Middle frontal gyrus (tissue), 1 donor: ENCODE results near the gene AK5.

Source experiments
- DNase-seq: peaks from one replicate; pipeline ENCODE4 v3.0.0-alpha.2; 2015; ENCODE audit warnings: low spot score; ENCODE audit errors: extremely low spot score

The AK5 gene

DNA sequence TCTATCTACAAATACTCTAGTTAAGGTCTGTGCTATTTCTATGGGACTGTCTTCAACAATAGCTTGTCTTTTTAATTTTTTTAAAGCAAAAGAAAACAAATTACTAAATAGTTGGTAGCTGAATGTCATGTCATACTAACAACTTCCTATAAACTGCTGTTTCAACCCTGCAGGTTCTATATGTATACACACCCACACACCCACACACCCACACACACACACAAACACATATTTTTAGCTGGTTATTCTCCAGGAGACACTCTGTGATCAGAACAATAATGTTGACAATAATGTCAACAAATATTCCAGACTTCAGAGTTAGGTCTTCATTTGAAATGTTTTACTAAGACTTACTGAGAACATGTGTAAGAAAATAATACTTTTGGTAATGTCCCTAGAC, 66.7 kb downstream of the AK5 start:
- no peak for DNase-seq

DNA sequence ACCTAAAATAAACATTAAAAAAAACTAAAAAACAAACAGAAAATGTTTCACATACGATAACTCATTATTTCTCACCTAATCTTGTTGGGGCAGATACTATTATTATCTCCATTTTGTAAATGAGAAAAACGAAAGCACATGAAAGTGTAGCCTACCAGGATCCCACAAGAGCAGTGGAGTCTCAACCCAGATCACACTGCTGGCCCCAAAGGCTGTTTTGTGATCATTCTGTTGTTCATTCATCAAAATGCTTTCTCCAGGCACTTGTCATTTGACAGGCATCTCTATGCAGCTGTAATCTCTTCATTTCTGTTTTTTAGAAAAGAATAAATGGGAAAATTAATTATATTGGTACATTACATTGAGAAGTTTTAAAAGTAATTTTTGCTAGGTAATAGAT, 67.5 kb downstream of the AK5 start:
- DNase-seq: no peak

DNA sequence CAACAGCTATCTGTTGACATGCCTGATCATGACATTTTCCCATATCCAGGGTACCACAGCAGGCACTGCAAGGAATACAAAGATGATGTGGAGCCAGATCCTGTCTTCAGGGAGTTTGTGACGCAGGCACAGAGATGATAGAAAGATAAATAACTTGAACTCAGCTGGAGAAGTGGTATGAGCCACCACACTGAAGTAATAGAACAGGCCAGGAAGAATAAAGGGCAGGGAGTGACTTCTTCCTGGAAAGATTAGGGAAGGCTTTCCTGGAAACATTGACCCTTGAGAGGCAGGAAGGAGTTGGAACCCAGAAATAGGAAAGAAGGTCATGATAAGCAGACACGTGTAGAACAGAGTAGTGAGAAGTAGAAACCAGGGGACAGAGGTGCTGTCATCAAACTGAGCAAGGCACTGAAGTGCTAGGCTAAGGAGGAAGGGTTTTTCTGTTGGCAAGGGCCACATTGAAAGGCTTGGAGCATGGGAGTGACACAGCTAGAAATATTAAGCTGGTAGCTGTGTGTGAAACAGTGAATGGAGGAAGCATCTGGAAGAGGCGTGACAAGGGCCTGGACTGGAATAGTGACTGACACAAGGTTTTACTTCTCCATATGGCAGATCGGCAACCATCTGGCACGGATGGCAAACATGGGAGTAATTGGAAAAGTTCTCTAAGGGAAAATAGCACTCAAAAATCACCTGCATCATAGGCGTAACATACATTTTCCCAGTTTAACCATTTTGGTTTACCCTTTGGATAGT, 68.4 kb downstream of the AK5 start:
- no peak for DNase-seq

DNA sequence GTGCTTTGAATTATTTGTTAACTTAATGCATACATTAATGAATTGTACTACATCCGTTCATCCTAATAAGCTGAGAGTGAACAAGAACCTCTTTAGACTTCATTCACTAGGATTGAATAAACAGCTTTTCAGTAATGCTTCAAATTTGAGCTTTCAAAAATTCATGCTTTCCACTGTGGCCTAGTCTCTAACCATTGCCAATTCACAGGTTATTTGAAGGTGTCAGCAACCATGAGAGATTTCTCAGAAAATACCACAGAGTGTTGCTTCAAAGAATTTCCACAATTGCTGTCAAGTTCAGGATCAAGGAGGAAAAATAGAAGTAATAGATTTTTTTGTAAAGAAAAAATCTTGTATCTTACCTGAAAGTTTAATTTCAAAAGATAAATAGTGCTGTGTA, 72.7 kb downstream of the AK5 start:
- DNase-seq: no peak

DNA sequence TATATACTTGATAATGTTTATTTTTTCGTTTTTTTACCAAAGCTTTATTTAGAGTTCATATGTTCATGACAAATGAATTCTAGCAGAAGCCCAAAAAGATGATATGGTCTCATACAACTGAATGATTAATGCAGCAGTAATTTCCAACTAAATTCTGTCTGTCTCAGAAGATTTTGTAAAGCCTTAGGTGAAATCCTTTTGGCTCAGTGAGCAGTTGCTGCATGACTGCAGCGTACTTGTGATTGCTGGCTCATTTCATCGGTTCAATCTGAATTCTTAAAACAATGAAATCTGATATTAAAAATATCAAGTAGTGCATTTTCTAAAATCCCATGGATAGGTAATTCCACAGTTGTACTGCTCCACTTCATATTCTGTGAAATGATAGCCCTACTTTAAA, 73.2 kb downstream of the AK5 start:
- no peak for DNase-seq

DNA sequence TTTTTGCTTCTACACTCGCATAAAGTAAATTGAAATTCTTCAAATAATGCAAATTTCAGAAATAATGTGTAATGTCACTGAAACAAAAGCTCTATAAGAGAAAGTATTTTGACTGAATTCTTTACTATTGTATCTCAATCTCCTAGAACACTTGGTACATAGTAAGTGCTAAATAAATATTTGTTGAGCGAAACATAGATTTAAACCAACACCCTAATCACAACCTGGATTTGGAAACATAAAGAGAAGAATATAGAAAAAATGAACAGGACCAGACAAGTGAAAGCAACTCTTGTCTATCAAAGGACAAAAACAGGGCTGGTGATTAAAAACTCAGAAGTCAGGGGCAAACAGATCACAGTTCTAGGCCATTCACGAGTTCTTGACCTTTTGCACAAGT, 74.3 kb downstream of the AK5 start:
- DNase-seq: no peak

DNA sequence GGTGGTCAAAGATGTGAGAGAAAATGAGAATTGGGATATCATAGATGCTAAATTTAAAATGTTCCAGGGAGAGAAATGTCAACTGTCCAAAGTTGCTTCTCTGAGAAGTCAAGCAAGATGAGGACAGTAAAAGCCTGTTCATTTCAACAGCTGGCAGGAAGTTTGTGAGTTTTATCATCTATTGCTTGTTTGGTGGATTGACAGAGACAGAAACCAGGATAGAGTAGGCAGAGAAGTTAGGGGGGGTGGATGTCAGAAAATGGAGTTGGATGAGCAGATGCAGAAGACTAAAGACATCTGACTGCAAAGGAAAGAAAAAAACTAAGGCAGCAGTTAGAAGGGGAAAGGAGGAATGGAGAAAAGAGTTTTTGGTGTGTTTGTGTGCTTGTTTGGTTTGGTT, 78.4 kb downstream of the AK5 start:
- DNase-seq: no peak

DNA sequence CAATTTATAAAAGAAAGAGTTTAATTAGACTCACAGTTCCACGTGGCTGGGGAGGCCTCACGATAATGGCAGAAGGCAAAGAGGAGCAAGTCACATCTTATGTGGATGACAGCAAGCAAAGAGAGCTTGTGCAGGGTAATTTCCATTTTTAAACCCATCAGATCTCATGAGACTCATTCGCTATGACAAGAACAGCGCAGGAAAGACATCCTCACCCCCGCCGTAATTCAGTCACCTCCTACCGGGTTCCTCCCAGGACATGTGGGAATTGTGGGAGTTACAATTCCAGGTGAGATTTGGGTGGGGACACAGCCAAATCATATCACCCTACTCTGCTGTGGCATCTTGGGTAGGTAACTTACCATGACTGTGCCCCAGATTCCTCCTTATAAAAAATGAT, 79.8 kb downstream of the AK5 start:
- DNase-seq: no peak

DNA sequence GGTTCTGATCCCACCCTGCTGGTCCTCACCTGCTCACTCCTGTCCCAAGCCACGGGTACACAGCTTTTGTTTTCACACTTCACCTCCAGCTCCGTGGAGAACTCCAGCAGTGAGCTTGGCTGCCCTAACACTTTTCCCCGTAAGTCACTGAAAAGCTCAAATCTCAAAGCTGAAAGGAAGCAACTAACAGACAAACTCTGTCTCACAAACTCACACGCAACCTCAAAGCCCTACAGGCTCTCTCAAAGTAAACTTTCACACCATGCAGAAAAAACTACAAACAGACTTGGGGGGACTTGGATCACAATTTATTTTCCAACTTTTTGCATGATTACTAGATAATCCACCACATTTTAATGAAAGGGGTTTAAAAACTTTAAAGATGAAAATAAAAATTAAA, 88.3 kb downstream of the AK5 start:
- DNase-seq: no peak

DNA sequence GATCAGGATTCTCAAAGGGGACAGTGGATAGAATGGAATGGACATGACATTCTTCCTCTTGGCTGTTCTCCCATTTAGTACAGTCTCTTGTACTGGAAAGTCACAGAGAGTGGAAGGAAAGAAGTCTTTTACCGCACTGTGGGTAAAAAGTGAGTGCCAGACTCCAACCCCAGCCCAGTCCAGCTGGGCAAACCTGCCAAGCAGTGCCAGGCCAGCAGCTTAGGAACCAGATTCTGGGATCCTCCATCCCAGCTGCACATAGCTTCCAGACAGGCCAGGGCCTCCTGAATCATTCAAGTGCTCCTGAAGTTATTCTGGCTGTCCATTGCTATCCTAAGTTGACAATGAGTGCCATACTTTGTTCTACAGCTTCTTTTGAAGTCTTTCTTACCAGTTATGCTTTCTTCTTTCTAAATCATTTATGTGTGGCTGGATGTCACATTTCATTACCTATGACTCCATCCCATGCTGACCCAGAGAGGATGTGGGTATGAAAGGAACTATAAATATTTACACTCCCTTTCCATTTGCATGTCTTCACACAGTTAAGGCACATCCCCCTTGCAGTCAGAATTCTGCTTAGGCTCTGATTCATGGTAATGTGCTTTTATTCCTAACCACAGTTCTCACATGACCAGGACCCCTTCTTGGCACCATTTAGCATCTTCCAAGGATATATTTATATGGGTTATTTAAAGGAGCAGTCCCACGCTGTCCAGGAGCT, 88.9 kb downstream of the AK5 start:
- no peak for DNase-seq

DNA sequence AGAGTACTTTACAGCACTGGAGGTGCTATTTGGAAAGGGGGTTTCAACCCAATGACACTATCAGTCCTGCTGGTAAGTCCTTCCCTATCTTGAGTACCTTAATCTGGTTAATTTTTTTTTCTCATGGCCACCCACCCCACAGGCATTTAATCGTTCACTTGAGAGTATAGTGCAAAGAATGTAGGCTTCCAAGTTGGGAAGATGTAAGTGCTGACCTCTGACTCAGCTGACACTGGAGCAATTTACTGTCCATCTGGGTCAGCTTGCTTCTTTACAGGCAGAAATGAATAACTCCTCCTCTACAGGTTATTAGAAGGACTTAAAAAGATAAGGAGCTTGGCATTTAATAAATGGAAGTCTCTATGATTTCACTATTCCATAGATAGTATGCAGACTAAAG, 89.6 kb downstream of the AK5 start:
- DNase-seq: no peak

DNA sequence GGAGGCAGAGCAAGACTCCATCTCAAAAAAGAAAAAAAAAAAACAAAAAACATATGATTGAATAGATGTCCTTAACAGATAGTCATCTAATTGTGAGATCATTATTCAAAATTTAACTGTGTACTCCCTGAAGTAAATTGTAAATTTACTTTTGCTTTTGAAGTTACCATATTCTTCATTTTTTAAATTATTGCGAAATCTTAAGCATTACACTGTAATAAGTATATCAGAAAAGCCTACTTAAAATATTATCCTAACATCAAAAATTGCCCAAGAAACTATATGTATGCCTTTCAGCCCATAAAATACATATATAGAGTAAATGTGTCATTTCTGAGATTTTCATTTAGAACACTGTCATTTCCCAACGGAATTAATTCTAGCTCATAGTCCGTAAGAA, 91.9 kb downstream of the AK5 start:
- no peak for DNase-seq

DNA sequence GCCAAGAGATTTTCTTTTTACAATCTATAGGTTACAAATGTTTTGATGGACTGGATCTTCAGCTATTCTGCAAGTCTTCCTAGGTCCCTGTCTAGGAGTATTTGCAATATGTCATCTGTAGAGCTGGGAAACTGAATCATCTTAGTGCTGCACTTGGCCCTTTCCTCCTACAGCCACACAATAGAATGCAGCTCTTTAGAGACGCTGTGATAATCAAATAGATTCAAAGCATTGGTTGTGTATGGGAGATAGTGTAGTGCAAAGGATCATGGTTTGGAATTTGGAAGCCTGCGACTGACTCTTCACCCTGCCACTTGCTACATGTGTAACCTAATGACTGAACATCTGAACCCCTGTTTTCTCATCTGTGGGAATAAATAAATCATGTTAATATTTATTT, 93.7 kb downstream of the AK5 start:
- DNase-seq: no peak

DNA sequence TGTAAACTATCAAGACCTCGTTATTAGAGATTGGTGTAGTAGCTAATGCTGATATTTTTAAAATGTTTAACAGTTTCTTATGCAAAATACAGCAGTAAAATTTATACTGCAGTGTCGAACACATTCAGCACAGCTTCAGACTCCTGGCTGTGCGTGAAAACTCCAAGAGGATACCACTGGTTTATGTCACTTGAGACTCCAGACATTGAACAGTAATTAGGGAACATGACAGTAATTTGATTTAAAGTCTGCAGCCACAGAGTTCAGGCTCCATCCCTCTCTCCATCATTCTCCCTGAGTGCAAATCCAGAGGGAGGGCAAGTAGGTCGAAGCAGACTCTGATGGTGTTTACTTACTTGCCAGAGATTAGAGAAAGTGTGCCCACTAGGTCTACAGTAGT, 94.2 kb downstream of the AK5 start:
- DNase-seq: no peak

DNA sequence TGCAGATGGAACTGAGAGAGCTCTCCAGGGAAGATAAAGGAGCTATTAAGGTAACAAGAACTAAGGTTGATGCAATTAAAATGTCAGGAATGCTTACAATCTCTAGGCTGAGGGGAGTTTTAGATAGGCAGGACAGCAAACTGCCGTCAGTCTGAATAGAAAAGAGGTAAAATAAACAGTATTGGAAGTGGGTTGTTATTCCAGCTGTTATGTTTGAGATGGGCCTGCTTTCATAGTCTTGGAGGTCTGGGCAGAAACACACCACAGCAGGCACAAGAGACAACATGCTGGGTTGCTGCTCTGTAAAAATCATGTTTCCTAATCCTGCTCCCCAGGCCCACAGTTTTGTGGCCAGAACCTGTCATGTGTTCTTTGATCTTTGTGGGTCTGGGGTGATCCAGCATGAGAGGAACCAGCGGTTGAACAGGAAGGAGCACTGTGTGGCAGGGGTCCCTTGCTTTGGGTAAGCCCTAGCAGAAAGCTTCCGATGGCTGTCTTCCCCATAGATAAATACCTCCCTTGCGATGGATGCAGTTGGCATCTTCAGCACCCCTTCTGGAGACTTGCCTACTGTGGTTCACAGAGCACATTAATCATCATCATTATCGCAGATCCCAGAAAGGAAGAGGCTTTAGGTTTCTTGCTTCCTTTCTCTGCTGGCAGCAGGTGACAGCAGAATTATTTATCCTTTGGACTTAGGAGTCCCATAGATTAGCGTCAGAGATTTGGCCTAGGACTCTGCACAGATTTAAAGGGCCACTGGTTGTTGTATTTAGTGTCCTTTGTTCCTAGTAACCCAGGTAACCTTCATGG, 97.1 kb downstream of the AK5 start:
- DNase-seq: no peak

DNA sequence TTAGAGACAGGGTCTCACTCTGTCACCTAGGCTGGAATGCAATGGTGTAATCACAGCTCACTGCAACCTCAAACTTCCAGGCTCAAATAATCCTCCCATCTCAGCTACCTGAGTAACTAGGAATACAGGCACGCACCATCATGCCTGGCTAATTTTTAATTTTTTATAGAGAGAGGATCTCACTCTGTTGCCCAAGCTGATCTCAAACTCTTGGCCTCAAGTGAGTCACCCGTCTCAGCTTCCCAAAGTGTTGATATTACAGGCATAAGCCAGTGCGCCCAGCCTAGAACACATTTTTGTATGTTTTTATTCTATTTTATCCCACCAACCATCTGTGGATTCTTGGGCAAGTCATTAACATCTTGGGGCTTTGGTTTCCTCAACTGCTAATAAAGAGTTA, 100.5 kb downstream of the AK5 start:
- no peak for DNase-seq

DNA sequence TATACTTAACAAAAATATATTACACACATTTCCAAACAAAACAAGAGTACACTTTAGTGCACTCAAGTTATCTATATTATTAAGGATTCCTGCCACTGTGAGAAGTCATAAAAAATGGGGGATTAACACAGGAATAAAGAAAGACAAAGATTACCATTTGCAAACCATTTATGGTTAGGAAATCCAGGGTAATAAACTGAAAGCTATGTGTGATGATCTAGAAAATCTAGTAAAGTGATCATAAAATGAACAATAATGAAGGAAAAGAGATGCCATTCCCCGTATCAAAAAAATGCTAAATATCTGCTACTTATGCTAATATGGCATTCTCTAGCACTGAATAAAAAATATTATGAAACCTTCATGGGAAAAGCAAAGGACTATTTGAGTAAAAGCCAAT, 101.4 kb downstream of the AK5 start:
- no peak for DNase-seq

DNA sequence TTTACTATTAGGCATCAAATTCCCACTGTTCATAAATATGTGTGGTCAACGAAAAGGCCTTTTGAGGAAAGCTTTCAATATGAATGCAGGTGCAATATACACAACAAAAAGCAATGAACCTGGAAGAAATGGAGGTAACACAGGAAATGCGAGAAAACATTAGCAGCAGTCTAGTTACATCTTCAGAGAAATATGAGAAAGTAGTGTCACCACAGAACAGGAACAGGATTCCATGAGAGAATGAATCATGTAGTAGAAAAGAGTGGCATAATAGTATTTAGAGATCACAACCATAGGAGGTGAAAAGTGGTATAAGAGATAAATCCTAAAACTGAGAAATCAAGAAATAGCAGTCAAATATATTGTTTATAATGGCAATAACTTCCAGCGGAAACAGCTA, 103.7 kb downstream of the AK5 start:
- DNase-seq: no peak

DNA sequence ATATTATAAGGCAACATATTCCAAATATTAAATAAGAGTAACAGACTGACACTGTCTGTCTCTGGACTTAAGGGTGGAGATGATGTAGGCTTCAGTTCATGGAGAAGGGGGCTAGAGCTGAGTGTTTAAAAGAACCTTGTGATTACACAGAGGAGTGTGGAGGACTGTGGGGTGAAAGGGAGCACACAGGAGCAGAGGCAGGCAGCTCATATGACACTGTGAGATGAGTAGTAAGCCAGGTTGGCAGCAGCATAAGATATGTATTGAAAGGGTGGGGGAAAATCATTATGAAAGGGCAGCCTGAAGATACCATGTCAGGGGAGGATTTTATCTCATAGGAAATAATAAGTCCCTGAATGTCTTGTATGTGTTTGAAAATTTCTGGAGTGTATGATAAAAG, 104.5 kb downstream of the AK5 start:
- DNase-seq: no peak

DNA sequence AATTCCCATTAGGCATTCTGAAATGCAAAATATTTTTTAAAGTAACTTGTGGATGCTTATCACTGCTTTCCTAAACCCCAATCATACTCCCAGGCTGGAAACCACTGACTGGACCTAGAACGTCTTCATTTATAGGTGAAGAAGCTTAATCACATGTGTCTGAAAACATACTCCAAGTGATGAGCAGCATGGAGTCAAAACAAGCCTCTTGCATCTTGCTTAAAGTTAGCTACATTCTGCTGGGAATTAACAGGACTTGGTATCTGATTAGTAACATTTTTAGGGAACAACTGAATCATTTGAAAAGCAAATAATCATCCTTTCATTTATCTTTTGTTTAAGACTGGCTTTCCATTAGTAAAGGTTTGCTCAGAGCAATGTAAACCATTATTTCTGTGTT, 105.7 kb downstream of the AK5 start:
- no peak for DNase-seq

DNA sequence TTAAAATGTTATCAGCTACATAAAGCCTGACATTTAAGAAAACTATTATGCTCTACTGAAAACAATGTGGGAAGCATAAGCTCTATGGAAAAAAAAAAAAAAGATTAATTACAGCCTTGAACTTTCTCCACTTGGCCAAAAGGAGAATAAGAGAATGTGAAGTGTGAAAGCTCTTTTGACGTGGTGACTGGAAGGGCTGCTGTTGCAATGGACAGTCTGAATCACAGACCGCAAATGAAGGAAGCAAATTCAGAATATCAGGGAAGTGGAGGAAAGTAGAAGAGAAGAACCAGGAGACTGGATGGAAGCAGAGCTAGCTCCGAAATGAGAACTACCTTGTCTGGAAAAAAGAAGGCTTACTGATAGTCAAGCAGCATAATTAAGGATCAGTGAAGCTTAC, 106.8 kb downstream of the AK5 start:
- DNase-seq: no peak

DNA sequence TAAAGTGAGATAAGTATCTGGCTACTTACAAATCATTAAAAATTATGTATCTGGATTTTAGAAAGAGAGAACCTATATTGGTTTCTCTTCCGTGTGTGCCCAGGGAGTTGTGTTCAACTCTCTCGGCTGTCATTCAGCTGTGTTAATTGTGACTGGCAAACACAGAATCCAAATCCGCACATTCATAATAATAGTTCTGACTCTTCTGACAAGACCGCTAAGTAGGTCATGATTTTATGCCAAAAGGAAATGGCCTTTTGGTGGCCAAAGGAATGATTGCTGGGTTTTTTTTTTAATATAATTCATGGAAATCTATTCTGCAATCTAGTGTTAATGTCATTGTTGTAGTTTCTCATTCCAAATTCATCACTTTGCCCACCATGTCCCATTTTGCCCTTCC, 110.7 kb downstream of the AK5 start:
- no peak for DNase-seq
